ENCODE results near the gene IL2RG. TPM values are rescaled to one million over a fixed set of nuclear protein-coding genes. Genes with fewer than 3 reads are reported as not detected.

Gene IL2RG
- total and polyA plus RNA-seq, 8 donors = 0.19 to 4.4 (median 1.4) TPM

GRCh38 chrX:71105628-71106027 is 5.7 kb downstream of the IL2RG start:
- no peak overlapping the region for H3K27ac ChIP-seq
- intact Hi-C loops (cut with DNase I) = no loop called here
- H3K9me3 ChIP-seq = no peaks in the 10 kb centered on the region
- H3K27me3 ChIP-seq = peaks cover 0 to 7% (median 2%) of the 10 kb centered on the region in 4 donors
- TF ChIP-seq CTCF (IDR thresholded peaks at IDR 0.05) = no peak
- WGBS, 2 donors = 56 to 79% methylated on average over 3 of the region's 3 CpGs
- H3K36me3 ChIP-seq = no peaks in the 10 kb centered on the region
- FAIRE-seq (no peak), ATAC-seq (no peak), DNase-seq (no peak)
- H3K4me3 ChIP-seq = no peak overlapping the region
- no peaks in the 10 kb centered on the region for H3K4me1 ChIP-seq

DNA sequence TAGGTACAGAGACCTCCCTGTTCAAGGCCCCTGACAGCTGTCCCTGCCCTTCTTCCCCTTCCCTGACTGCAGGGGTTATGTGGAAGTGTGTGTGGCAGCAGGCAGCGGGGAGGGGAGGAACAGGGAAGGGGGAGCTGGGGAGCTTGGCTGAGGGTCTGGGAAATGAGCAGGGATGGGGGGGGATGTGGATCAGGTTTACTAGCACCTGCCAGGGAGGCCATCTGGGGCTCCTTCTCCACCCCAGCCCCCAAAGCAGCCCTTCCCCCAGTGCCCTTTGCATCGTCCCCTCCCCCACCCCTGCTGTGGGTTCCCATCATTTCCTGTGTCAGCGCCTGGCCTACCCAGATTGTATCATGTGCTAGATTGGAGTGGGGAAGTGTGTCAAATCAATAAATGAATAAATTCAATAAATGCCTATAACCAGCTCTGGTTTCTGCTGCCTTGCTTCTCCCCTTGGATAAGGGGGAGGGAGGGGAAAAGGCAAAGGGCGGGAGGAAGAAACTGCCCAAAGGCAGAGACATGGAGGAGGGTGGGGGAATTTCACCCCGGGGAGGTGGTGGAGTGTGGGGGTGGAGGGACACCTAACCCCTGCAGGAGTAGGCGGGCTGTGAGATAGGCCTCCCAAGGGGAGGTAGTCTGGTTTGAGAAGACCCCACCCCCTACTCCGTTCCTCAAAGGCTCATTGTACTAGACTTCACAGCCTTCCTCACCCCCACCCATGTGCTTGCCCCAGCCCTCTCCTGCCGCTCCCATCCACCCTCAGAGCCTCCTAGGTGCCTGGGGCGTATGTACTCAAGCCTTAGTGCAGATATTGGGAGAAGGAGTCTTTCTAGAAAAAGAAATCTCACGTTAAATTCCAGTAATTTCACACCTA is 8.0 kb downstream of the IL2RG start:
- no peak overlapping the region for H3K4me3 ChIP-seq
- whole genome bisulfite sequencing, 2 donors = 39 to 47% methylated on average over 10 of the region's 10 CpGs

DNA sequence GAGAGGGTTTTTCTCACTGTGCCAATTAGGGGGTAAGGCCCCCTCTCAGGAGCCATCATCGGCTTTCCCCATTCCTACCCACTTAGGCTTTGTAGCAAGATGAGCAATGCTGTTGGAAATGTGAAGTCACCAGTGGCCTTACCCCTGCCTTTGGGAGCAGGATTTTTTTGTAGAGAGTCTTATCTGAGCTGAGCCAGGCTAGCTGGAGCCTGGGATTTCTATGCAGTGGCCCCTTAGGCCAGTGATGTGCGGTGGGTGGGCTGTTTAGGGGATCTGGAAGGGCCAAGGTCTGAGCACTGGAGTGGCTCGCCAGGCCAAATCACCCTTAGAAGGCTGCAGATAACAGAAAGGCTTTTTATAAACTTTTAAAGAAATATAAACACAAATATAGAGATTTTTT is 9.1 kb downstream of the IL2RG start:
- FAIRE-seq = no peak
- Histone ChIP-seq H3K36me3 (no peaks in the 10 kb centered on the region), H3K27me3 (peaks cover 0 to 7% (median 2%) of the 10 kb centered on the region in 4 donors), H3K9me3 (no peaks in the 10 kb centered on the region), H3K4me3 (no peak overlapping the region), H3K27ac (no peak overlapping the region), H3K4me1 (no peaks in the 10 kb centered on the region)
- no peak for ATAC-seq
- TF ChIP-seq CTCF (IDR thresholded peaks at IDR 0.05) = no peak
- WGBS, 2 donors = 42 to 63% methylated on average over 3 of the region's 3 CpGs
- intact Hi-C loops (cut with DNase I) = no loop called here
- DNase-seq = no peak

More for the DNA sequence above, 8.0 kb downstream of the IL2RG start:
- Histone ChIP-seq H3K36me3 (no peaks in the 10 kb centered on the region), H3K27ac (peak overlapping the region in 1 of 4 donors; percentile 2), H3K4me1 (no peaks in the 10 kb centered on the region), H3K27me3 (peaks cover 0 to 7% (median 2%) of the 10 kb centered on the region in 4 donors), H3K9me3 (no peaks in the 10 kb centered on the region)
- intact Hi-C loops (cut with DNase I) = no loop called here
- no peak for DNase-seq
- TF ChIP-seq CTCF (IDR thresholded peaks at IDR 0.05) = no peak
- ATAC-seq = peak in 2 of 4 donors; percentile 44 to 58
- FAIRE-seq = no peak

GRCh38 chrX:71100581-71101505 is 10.5 kb downstream of the IL2RG start:
- DNase-seq = no peak

More at GRCh38 chrX:71100581-71101505, 10.5 kb downstream of the IL2RG start:
- no peaks in the 10 kb centered on the region for H3K36me3 ChIP-seq
- 63 to 86% methylated on average over 31 of the region's 31 CpGs for WGBS, 2 donors
- ATAC-seq (no peak), FAIRE-seq (no peak)
- no peak overlapping the region for H3K27ac ChIP-seq
- H3K4me1 ChIP-seq = no peaks in the 10 kb centered on the region
- intact Hi-C loops (cut with DNase I) = no loop called here
- no peak for TF ChIP-seq CTCF (IDR thresholded peaks at IDR 0.05)
- H3K9me3 ChIP-seq = no peaks in the 10 kb centered on the region
- H3K4me3 ChIP-seq = no peak overlapping the region
- H3K27me3 ChIP-seq = peaks cover 0 to 3% (median 0%) of the 10 kb centered on the region in 4 donors

Data from pancreas (tissue), 10 donors.